GM12878 (cell line): ENCODE data around the gene GPR141. TPM values are rescaled to one million over a fixed set of nuclear protein-coding genes. Genes with fewer than 3 reads are reported as not detected.
A peak's percentile ranks its signal among the peaks of the same experiment; 100 is the strongest.

ENCODE experiments used
- ATAC-seq: fragments of 200-7000 bp; cut with Tn5 transposase; 3 replicates; pipeline ENCODE4 v1.9.1; 2020; ENCODE audit warnings: mild to moderate bottlenecking, moderate library complexity
- BruUV-seq: library from RNA; stranded (reverse); fragments of 400-500 nt; replicated peaks from 2 replicates; lab custom pipeline; 2021; lab: Mats Ljungman, UMichigan
- CTCF ChIA-PET: fragments of 300-600 bp; sonication (Branson Sonifier 250); formaldehyde crosslinking; extraction: SDS; loops from one replicate; lab custom pipeline; 2021; ENCODE audit warnings: inconsistent platforms; lab: Yijun Ruan, JAX
- POLR2A ChIA-PET: fragments of 350-600 bp; formaldehyde crosslinking; extraction: SDS; loops from one replicate; lab custom pipeline; 2021; ENCODE audit warnings: inconsistent platforms; lab: Charles Lee
- RAD21 ChIA-PET: fragments of 300-600 bp; sonication (Branson Sonifier 250); formaldehyde crosslinking; loops from one replicate; lab custom pipeline; 2023; ENCODE audit warnings: antibody characterized with exemption; ENCODE audit not compliant: unreplicated experiment; lab: Charles Lee
- SMC1A ChIA-PET: fragments of 300-600 bp; sonication (Branson Sonifier 250); formaldehyde crosslinking; loops from one replicate; lab custom pipeline; 2023; ENCODE audit not compliant: unreplicated experiment, uncharacterized antibody; lab: Charles Lee
- DNase-seq: peaks from one replicate; pipeline ENCODE4 v3.0.0-alpha.2; 2011; ENCODE audit warnings: low read depth, low spot score
- FAIRE-seq: peaks from 3 replicates; lab custom pipeline; 2011; peaks lifted over from hg19 to GRCh38; lab: Jason Lieb, UNC
- H2AFZ ChIP-seq: 2 replicates; pipeline ENCODE4 v1.6.0; 2011; ENCODE audit warnings: low read depth, low read length, control low read depth; ENCODE audit not compliant: control insufficient read depth
- H3K27ac ChIP-seq: 2 replicates; pipeline ENCODE4 v1.5.1; 2011; ENCODE audit warnings: control low read depth; ENCODE audit not compliant: control insufficient read depth, insufficient read depth
- H3K27me3 ChIP-seq, 2 experiments: replicated peaks in 1 of 2; 2 replicates each; pipeline versions ENCODE4 v1.6.0 to v1.6.1; 2011; ENCODE audit warnings: low read length in 1 of 2; ENCODE audit not compliant: control insufficient read depth in 2 of 2, insufficient read depth in 2 of 2
- H3K36me3 ChIP-seq, 2 experiments: 2 replicates each; pipeline ENCODE4 v1.5.1; 2011; ENCODE audit warnings: low read length in 1 of 2; ENCODE audit not compliant: control insufficient read depth in 2 of 2, insufficient read depth in 2 of 2
- H3K4me1 ChIP-seq: 2 replicates; pipeline ENCODE4 v1.6.1; 2011; ENCODE audit warnings: mild to moderate bottlenecking, low read length, moderate library complexity, mixed read lengths; ENCODE audit not compliant: control insufficient read depth, insufficient read depth
- H3K4me2 ChIP-seq: 2 replicates; pipeline ENCODE4 v1.6.0; 2011; ENCODE audit warnings: control low read depth; ENCODE audit not compliant: control insufficient read depth, insufficient read depth
- H3K4me3 ChIP-seq: fragments of 200-600 bp; sonication (generic); 2 replicates; pipeline ENCODE4 v1.5.1; 2016
- H3K79me2 ChIP-seq: 2 replicates; pipeline ENCODE4 v1.6.0; 2011; ENCODE audit warnings: low read length; ENCODE audit not compliant: control insufficient read depth, insufficient read depth
- H3K9ac ChIP-seq: 2 replicates; pipeline ENCODE4 v1.8.0; 2011; ENCODE audit warnings: low read length, control low read depth, mixed read lengths; ENCODE audit not compliant: control insufficient read depth, insufficient read depth
- H3K9me3 ChIP-seq: replicated peaks from 3 replicates; pipeline ENCODE4 v1.5.1; 2011; ENCODE audit warnings: mild to moderate bottlenecking, low read length; ENCODE audit not compliant: control insufficient read depth, insufficient read depth
- H4K20me1 ChIP-seq: 2 replicates; pipeline ENCODE4 v1.6.0; 2011; ENCODE audit not compliant: control insufficient read depth, insufficient read depth
- CBX5 ChIP-seq: sonication (generic); IDR thresholded peaks from 2 replicates; pipeline ENCODE4 v1.6.1; 2016; ENCODE audit warnings: low read depth, moderate library complexity, mild to moderate bottlenecking, inconsistent platforms
- CUX1 ChIP-seq: IDR thresholded peaks from 2 replicates; pipeline ENCODE4 v1.6.1; 2012; ENCODE audit warnings: improper control_type of control experiment, low read depth, low read length; ENCODE audit not compliant: insufficient replicate concordance
- JUNB ChIP-seq: IDR thresholded peaks from 2 replicates; pipeline ENCODE4 v1.6.1; 2016; ENCODE audit warnings: antibody characterized with exemption, mild to moderate bottlenecking
- MXI1 ChIP-seq: fragments of 150-350 bp; IDR thresholded peaks from 2 replicates; pipeline ENCODE4 v1.6.1; 2011; ENCODE audit warnings: low read depth, mild to moderate bottlenecking, inconsistent platforms, low read length, improper control_type of control experiment
- SREBF1 ChIP-seq: IDR thresholded peaks from 2 replicates; pipeline ENCODE4 v1.6.1; 2012; ENCODE audit warnings: mild to moderate bottlenecking, low read length
- TCF12 ChIP-seq: IDR thresholded peaks from 2 replicates; pipeline ENCODE4 v1.6.1; 2011; ENCODE audit warnings: low read depth, mild to moderate bottlenecking, low read length
- WGBS: methylation state at CpG from one replicate; pipeline ENCODE4 v1.1.6; 2016; ENCODE audit warnings: low lambda C conversion rate; ENCODE audit not compliant: insufficient replicate concordance, insufficient coverage; ENCODE audit errors: missing lambda C conversion rate; 5-methylcytosine and 5-hydroxymethylcytosine counted together
- in situ Hi-C: fragments of 300-500 bp; cut with MboI; formaldehyde crosslinking; loops from 9 replicates; pipeline ENCODE4 v1.14.3; 2018; ENCODE audit warnings: mixed read lengths
- intact Hi-C: fragments of 100-400 bp; cut with micrococcal nuclease; formaldehyde crosslinking; loops from one replicate; pipeline ENCODE4 v1.14.2; 2022; ENCODE audit not compliant: unreplicated experiment
- polyA plus RNA-seq, 11 experiments: library from polyadenylated mRNA; depleted of rRNA in 4 of 11; unstranded in 6 of 11; stranded (reverse) in 5 of 11; fragments of >200 nt; fragmentation: Nextera tagmentation in 4 of 11; fragmentation: Illumina TruSeq in 1 of 11; extraction: Ambion mirVana in 4 of 11; extraction: Trizol in 1 of 11; gene quantifications; 1 replicate in 1 of 11; 2 replicates in 10 of 11; pipeline versions ENCODE4 v1.2.1 to v1.2.3, GENCODE V29; 2011 to 2016; ENCODE audit warnings: inconsistent platforms in 2 of 11, missing spikeins in 2 of 11, low read depth in 1 of 11
- total RNA-seq, 4 experiments: library from RNA; depleted of rRNA in 3 of 4; stranded (reverse); fragments of >200 nt in 3 of 4; fragmentation: Illumina TruSeq in 1 of 4; extraction: Trizol in 1 of 4; gene quantifications; 2 replicates each; pipeline versions ENCODE4 v1.2.1 to v1.2.3, GENCODE V29; 2013 to 2021

Gene GPR141
- total and polyA plus RNA-seq, 10 of the 15 experiments (the other 5 are each of a cell fraction or from before 2014, with no cell fraction given), result 0.56 to 3.9 (median 1.2) TPM

GRCh38 chr7:37775921-37776320 is 92.4 kb downstream of the GPR141 start:
- H2AFZ ChIP-seq, result no peak overlapping the region
- no peaks in the 10 kb centered on the region for H4K20me1 ChIP-seq
- H3K27me3 ChIP-seq, result no peaks in the 10 kb centered on the region
- WGBS, result 38% methylated on average over 3 of the region's 3 CpGs
- TF ChIP-seq MXI1, result no peak
- TF ChIP-seq TCF12, result no peak
- no peak for TF ChIP-seq CUX1
- no peak for TF ChIP-seq JUNB
- TF ChIP-seq CBX5, result peak; percentile 39; the same call in 1 of the 2 replicates
- TF ChIP-seq SREBF1, result no peak
- in situ Hi-C loops (no loop called here), intact Hi-C loops (no loop called here)
- H3K36me3 ChIP-seq, result no peaks in the 10 kb centered on the region
- ChIA-PET RAD21 (no interaction called here), POLR2A (no interaction called here), CTCF (no interaction called here), SMC1A (no interaction called here)
- no peak overlapping the region for H3K9ac ChIP-seq
- H3K9me3 ChIP-seq, result peaks cover 7% of the 10 kb centered on the region
- no peak overlapping the region for H3K4me3 ChIP-seq
- FAIRE-seq (no peak), ATAC-seq (no peak), DNase-seq (no peak)
- no TSS peak for BruUV-seq
- no peak overlapping the region for H3K4me2 ChIP-seq
- no peaks in the 10 kb centered on the region for H3K79me2 ChIP-seq
- H3K27ac ChIP-seq, result no peak overlapping the region
- no peaks in the 10 kb centered on the region for H3K4me1 ChIP-seq
